Gastrocnemius medialis (tissue), 4 donors: ENCODE measurements around the gene FEZ2. TPM values are rescaled to one million over a fixed set of nuclear protein-coding genes. Genes with fewer than 3 reads are reported as not detected.
A peak's percentile ranks its signal among the peaks of the same experiment; 100 is the strongest.

Experiments used
- ATAC-seq, 2 donors: fragments of 150-250 bp; one replicate each; pipeline ENCODE4 v1.9.1; 2016
- DNase-seq, 2 donors: peaks; one replicate each; pipeline ENCODE4 v3.0.0-alpha.2; 2019
- H3K27ac ChIP-seq, 4 donors: fragments of 200-600 bp; sonication (generic); 1 replicate in 1 of 4; 2 replicates in 3 of 4; pipeline ENCODE4 v1.5.1; 2016 to 2018; ENCODE audit warnings: mild to moderate bottlenecking in 2 of 4, moderate library complexity in 1 of 4
- H3K27me3 ChIP-seq, 3 donors: fragments of 200-600 bp; sonication (generic) in 2 of 3; 1 replicate in 1 of 3; 2 replicates in 2 of 3; pipeline versions ENCODE4 v1.5.1 to v1.6.0; 2016 to 2019; ENCODE audit warnings: mild to moderate bottlenecking in 1 of 3, moderate library complexity in 1 of 3
- H3K36me3 ChIP-seq, 2 donors: fragments of 200-600 bp; sonication (generic) in 1 of 2; one replicate each; pipeline ENCODE4 v1.5.1; 2017 to 2018
- H3K4me1 ChIP-seq, 2 donors: fragments of 200-600 bp; sonication (generic) in 1 of 2; one replicate each; pipeline ENCODE4 v1.5.1; 2016 to 2017; ENCODE audit warnings: mild to moderate bottlenecking in 2 of 2
- H3K4me3 ChIP-seq, 4 donors: fragments of 200-600 bp; sonication (generic) in 3 of 4; 1 replicate in 1 of 4; 2 replicates in 3 of 4; pipeline ENCODE4 v1.5.1; 2016 to 2019; ENCODE audit warnings: mild to moderate bottlenecking in 2 of 4
- H3K9me3 ChIP-seq, 3 donors: fragments of 200-600 bp; sonication (generic) in 2 of 3; 1 replicate in 1 of 3; 2 replicates in 2 of 3; pipeline ENCODE4 v1.5.1; 2016 to 2019
- POLR2A ChIP-seq, 2 donors: fragments of 450-650 bp; IDR thresholded peaks; one replicate each; pipeline ENCODE4 v1.6.1; 2017; ENCODE audit warnings: antibody characterized with exemption in 2 of 2, mild to moderate bottlenecking in 2 of 2, moderate library complexity in 2 of 2
- in situ Hi-C, 4 donors: fragments of 200-750 bp; cut with MboI; loops; one replicate each; pipeline versions ENCODE4 v1.15.0 to v1.8.0; 2017; ENCODE audit warnings: low sequenced_read_pairs in 4 of 4
- intact Hi-C: fragments of 100-400 bp; cut with DNase I; formaldehyde crosslinking; loops from one replicate; pipeline ENCODE4 v1.15.1; 2023; ENCODE audit warnings: low total_unique reads
- total RNA-seq, 4 donors: library from RNA; depleted of rRNA; stranded (reverse); fragments of >200 nt; gene quantifications; one replicate each; pipeline versions ENCODE4 v1.1.0 to v1.2.3, GENCODE V29; 2016
- TF ChIP-seq, protein P1 (sequence below), 5 experiments: fragments of 450-650 bp in 3 of 5; fragments of 200-600 bp in 2 of 5; sonication (generic) in 2 of 5; IDR thresholded peaks in 4 of 5; conservative IDR thresholded peaks in 1 of 5; 1 replicate in 4 of 5; 2 replicates in 1 of 5; pipeline ENCODE4 v1.5.1; 2016 to 2019; ENCODE audit warnings: antibody characterized with exemption in 5 of 5, mild to moderate bottlenecking in 3 of 5, moderate library complexity in 3 of 5

FEZ2 gene
- total RNA-seq, 4 donors from 2014 or later, result 65.1 to 126 (median 110) TPM

DNA sequence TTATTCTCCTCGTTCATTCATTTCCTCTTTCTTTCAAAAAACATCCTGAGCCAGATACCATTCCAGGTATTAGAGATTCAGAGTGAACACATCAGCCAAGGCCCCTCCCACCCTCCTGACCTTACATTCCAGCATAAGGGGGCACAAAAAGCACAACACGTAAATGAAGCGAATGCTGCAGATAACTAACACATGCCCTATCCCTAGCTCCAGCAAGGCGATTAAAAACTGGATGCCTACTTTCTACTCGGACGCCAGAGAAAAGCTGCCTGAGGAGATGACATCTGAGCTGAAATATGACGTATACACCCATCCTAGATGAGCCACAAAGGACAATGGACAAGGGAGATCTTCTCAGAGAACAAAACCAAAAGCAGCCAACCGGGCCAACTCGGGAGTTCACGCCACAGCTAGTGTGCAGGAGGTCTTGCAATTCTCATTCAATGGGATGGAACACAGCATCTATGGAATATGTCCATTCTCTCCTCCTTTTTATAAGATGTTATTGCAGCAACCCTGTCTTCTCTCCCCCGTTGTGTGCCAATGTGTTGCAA is 33.5 kb downstream of the FEZ2 start:
- H3K36me3 ChIP-seq, result peaks cover 0 to 15% of the 10 kb centered on the region in 2 donors
- no peaks in the 10 kb centered on the region for H3K27me3 ChIP-seq
- in situ Hi-C loops (no loop called here), intact Hi-C loops (no loop called here)
- no peak for ATAC-seq
- DNase-seq, result no peak
- H3K27ac ChIP-seq, result no peak overlapping the region
- no peaks in the 10 kb centered on the region for H3K9me3 ChIP-seq
- peaks cover 35 to 43% of the 10 kb centered on the region in 2 donors for H3K4me1 ChIP-seq
- no peak for TF ChIP-seq POLR2A (IDR thresholded peaks at IDR 0.05)
- TF ChIP-seq, protein P1, sequence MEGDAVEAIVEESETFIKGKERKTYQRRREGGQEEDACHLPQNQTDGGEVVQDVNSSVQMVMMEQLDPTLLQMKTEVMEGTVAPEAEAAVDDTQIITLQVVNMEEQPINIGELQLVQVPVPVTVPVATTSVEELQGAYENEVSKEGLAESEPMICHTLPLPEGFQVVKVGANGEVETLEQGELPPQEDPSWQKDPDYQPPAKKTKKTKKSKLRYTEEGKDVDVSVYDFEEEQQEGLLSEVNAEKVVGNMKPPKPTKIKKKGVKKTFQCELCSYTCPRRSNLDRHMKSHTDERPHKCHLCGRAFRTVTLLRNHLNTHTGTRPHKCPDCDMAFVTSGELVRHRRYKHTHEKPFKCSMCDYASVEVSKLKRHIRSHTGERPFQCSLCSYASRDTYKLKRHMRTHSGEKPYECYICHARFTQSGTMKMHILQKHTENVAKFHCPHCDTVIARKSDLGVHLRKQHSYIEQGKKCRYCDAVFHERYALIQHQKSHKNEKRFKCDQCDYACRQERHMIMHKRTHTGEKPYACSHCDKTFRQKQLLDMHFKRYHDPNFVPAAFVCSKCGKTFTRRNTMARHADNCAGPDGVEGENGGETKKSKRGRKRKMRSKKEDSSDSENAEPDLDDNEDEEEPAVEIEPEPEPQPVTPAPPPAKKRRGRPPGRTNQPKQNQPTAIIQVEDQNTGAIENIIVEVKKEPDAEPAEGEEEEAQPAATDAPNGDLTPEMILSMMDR (IDR thresholded peaks at IDR 0.05 in 4 of 5, conservative IDR thresholded peaks at IDR 0.05 in 1 of 5), result no peak
- no peak overlapping the region for H3K4me3 ChIP-seq

DNA sequence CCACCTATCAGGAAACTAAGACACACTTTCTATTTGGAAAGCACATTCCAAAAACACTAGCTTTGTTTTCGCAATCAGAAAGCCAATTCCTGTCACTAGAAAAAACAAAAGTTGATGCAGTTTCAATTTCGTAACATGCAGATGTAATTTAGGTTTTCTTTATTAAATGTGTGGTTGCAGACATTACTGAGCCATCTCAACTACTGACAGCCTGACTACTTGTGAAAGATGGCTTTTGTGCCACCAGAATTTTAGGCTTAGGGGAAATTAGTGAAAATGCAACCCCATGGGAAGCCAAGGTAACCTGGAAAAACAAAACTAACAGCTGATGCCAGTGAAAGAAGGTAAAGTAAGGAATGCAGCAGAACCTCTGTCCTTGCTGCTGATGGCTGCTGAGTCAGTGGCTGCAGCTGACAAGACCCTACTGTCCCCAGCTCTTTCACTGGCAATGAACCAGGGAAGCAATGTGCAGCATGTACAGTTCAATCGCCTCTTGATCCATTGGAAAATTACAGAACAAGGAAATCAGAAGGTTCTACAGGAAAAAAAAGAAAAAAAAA is 34.9 kb downstream of the FEZ2 start:
- H3K4me3 ChIP-seq, result no peak overlapping the region
- no peaks in the 10 kb centered on the region for H3K9me3 ChIP-seq
- no peak for ATAC-seq
- intact Hi-C loops, result no loop called here
- in situ Hi-C loops, result no loop called here
- TF ChIP-seq, protein P1 (IDR thresholded peaks at IDR 0.05 in 4 of 5, conservative IDR thresholded peaks at IDR 0.05 in 1 of 5), result no peak
- TF ChIP-seq POLR2A (IDR thresholded peaks at IDR 0.05), result no peak
- H3K36me3 ChIP-seq, result peaks cover 0 to 15% of the 10 kb centered on the region in 2 donors
- H3K4me1 ChIP-seq, result peaks cover 22 to 32% of the 10 kb centered on the region in 2 donors
- peak overlapping the region; percentile 0 to 70 (median 36) for H3K27ac ChIP-seq
- DNase-seq, result no peak
- no peaks in the 10 kb centered on the region for H3K27me3 ChIP-seq

DNA sequence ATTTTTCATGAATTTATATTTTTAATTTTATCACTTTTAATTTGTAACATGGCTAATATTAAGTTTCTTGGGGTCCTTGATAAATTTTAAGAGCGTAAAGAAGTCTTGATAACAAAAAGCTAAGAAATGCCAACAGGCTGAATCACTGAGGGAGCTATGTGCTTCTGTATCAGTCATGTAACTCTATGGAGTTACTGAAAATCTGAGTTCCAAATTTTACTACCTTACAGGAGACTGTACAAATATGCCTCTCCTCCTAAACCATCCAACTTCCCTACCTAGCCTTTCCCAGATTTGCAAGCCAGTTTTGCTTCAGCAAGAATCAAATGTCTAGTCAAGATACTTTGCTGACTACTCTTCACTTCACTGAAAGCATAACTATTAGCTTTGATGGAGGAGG is 35.7 kb downstream of the FEZ2 start:
- Histone ChIP-seq H3K9me3 (no peaks in the 10 kb centered on the region), H3K27ac (peak overlapping the region; percentile 53 to 70 (median 66)), H3K36me3 (peaks cover 0 to 15% of the 10 kb centered on the region in 2 donors), H3K4me3 (no peak overlapping the region), H3K4me1 (peaks cover 22 to 28% of the 10 kb centered on the region in 2 donors), H3K27me3 (no peaks in the 10 kb centered on the region)
- DNase-seq, result no peak
- intact Hi-C loops (no loop called here), in situ Hi-C loops (no loop called here)
- TF ChIP-seq, protein P1 (IDR thresholded peaks at IDR 0.05 in 4 of 5, conservative IDR thresholded peaks at IDR 0.05 in 1 of 5), result no peak
- no peak for TF ChIP-seq POLR2A (IDR thresholded peaks at IDR 0.05)
- ATAC-seq, result no peak

DNA sequence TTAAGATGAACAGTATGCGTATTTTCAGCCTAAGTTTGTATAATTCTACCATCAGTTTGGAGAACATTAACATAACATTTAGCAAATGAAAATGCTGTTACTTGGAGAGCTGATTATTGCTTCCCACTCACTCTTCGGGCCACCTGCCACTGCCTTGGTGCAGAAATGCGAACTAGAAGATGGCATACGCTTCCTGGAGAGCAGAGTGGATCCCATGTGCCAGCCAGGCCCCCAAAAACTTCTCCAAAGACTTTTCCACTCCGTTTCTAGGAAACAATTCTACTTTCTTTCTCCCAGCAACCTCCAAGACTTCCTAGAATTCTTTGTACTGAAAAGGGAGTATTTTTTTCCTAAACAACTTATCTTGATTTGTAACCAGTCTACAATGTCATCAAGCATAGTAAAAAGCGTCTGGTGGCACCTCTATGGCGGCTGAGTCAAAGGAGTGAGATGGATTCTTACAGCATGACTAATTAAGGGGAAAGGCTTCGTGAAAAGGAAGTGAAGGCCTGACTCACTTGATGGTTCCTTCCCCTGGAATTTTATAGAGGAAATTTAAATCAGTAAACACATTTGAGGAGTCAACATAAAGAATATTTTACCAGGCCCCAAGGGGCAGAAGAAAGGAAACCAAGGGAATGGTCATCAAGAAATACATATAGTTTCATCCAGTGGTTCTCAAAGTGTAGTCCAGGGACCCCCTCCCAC is 36.6 kb downstream of the FEZ2 start:
- ATAC-seq, result peak; percentile 46 to 58

More for the DNA sequence above, 36.6 kb downstream of the FEZ2 start:
- no peak for DNase-seq
- H3K27ac ChIP-seq, result peak overlapping the region; percentile 53 to 70 (median 66)
- no peaks in the 10 kb centered on the region for H3K27me3 ChIP-seq
- no peaks in the 10 kb centered on the region for H3K9me3 ChIP-seq
- TF ChIP-seq, protein P1 (IDR thresholded peaks at IDR 0.05 in 4 of 5, conservative IDR thresholded peaks at IDR 0.05 in 1 of 5), result no peak
- no peak for TF ChIP-seq POLR2A (IDR thresholded peaks at IDR 0.05)
- intact Hi-C loops (no loop called here), in situ Hi-C loops (no loop called here)
- peaks cover 0 to 14% of the 10 kb centered on the region in 2 donors for H3K36me3 ChIP-seq
- H3K4me3 ChIP-seq, result no peak overlapping the region
- peaks cover 22 to 28% of the 10 kb centered on the region in 2 donors for H3K4me1 ChIP-seq
